ENCODE results near the gene SPNS2. TPM values are rescaled to one million over a fixed set of nuclear protein-coding genes. Genes with fewer than 3 reads are reported as not detected.

SPNS2 gene
- total RNA-seq, 1 experiment from 2014 or later = 0.33 TPM

DNA sequence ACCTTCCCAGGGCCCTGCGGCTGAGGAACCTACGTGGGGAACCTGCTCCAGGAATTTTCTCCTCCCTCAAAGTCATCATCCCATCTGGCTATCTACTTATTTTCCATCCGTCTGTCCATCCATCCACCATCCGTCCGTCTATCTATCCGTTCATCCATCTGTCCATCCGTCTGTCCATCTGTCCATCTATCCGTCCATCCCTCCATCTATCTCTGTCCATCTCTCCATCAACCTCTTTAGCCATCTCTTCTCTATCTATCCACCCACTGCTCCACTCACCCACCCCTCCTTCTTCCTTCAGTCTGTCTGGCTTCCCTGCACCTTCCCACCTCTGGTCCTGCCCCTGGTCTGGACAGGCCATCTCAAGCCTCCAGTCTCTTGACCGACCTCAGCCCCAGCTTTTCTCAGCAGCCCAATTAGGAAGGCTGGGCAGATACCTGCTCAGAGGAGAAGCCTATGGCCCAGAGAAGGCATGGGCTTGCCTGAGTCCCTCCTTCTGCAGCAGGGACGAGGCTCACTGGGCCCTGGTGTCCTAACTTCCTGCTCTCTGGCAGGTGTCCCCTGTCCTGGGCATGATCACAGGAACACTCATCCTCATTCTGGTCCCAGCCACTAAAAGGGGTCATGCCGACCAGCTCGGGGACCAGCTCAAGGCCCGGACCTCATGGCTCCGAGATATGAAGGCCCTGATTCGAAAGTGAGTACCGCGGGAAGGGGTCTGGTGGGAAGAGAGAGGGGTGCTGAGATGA, 33.5 kb downstream of the SPNS2 start:
- DNase-seq = no peak
- Histone ChIP-seq H3K14ac (ENCODE audit: insufficient read depth, low read length) (no peak overlapping the region), H2BK5ac (ENCODE audit: insufficient read length, low read length) (no peak overlapping the region), H3K79me1 (ENCODE audit: insufficient read depth, low read depth, low read length, poor library complexity, severe bottlenecking) (no peaks in the 10 kb centered on the region), H3T11ph (ENCODE audit: low read length) (no peak overlapping the region), H3K23me2 (ENCODE audit: insufficient read length, low read depth, low read length, poor library complexity, severe bottlenecking) (no peaks in the 10 kb centered on the region), H3K4me1 (ENCODE audit: insufficient read depth, low read length) (no peaks in the 10 kb centered on the region; the same call in 1 of the 2 replicates), H3K18ac (ENCODE audit: insufficient read length, low read depth, low read length) (no peak overlapping the region), H3K4me2 (ENCODE audit: insufficient read depth, insufficient read length, low read length) (no peak overlapping the region), H4K91ac (ENCODE audit: insufficient read length, low read depth, low read length) (no peak overlapping the region), H3K9ac (ENCODE audit: extremely low read depth, insufficient read length, low read length) (no peak overlapping the region), H4K5ac (ENCODE audit: insufficient read length, low read depth, low read length) (no peak overlapping the region), H2AFZ (ENCODE audit: low read length) (no peak overlapping the region), H3K9me3 (ENCODE audit: control insufficient read depth, low read depth, low read length) (no peaks in the 10 kb centered on the region), H2BK15ac (ENCODE audit: low read depth, low read length) (no peak overlapping the region), H3K27me3 (ENCODE audit: insufficient read depth, low read length) (peaks cover 3% of the 10 kb centered on the region; the same call in 1 of the 2 replicates), H4K8ac (replicated peaks; ENCODE audit: insufficient read length, low read depth, low read length) (no peak overlapping the region), H3K23ac (ENCODE audit: insufficient read length, low read depth, low read length) (no peak overlapping the region), H4K20me1 (ENCODE audit: control insufficient read depth, insufficient read depth, insufficient read length) (peaks cover under 1% of the 10 kb centered on the region), H2BK20ac (ENCODE audit: low read depth, low read length, poor library complexity, severe bottlenecking) (no peak overlapping the region), H2AK5ac (ENCODE audit: insufficient read length, low read length) (no peak overlapping the region), H3K27ac (ENCODE audit: insufficient read length, low read depth, low read length) (no peak overlapping the region), H2BK120ac (ENCODE audit: low read depth, low read length, poor library complexity, severe bottlenecking) (no peak overlapping the region), H3K56ac (ENCODE audit: insufficient read length, low read depth, low read length) (no peak overlapping the region), H2BK12ac (ENCODE audit: insufficient read length, low read depth, low read length) (no peak overlapping the region), H3K4ac (ENCODE audit: low read depth, low read length) (no peak overlapping the region), H3K79me2 (ENCODE audit: insufficient read depth, low read length) (no peaks in the 10 kb centered on the region)
- no peak overlapping the region for H3K27ac Mint-ChIP-seq
- H3K36me3 Mint-ChIP-seq (ENCODE audit: insufficient read depth in 1 of 3, low read depth in 3 of 3) = peaks cover 0 to 2% (median 0%) of the 10 kb centered on the region in 3 experiments; a peak in 2 of 7 replicates
- H3K4me1 Mint-ChIP-seq = peaks cover 25 to 26% of the 10 kb centered on the region in 2 experiments
- WGBS (ENCODE audit: extremely low coverage, insufficient read length, low lambda C conversion rate) = no CpG with 5 or more reads among the region's 17 CpGs
- TF ChIP-seq, protein P1, sequence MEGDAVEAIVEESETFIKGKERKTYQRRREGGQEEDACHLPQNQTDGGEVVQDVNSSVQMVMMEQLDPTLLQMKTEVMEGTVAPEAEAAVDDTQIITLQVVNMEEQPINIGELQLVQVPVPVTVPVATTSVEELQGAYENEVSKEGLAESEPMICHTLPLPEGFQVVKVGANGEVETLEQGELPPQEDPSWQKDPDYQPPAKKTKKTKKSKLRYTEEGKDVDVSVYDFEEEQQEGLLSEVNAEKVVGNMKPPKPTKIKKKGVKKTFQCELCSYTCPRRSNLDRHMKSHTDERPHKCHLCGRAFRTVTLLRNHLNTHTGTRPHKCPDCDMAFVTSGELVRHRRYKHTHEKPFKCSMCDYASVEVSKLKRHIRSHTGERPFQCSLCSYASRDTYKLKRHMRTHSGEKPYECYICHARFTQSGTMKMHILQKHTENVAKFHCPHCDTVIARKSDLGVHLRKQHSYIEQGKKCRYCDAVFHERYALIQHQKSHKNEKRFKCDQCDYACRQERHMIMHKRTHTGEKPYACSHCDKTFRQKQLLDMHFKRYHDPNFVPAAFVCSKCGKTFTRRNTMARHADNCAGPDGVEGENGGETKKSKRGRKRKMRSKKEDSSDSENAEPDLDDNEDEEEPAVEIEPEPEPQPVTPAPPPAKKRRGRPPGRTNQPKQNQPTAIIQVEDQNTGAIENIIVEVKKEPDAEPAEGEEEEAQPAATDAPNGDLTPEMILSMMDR (conservative IDR thresholded peaks at IDR 0.05) = no peak
- peaks cover 77% of the 10 kb centered on the region for H3K27me3 Mint-ChIP-seq (ENCODE audit: low read depth)
- H3K4me3 Mint-ChIP-seq = no peak overlapping the region
- no peaks in the 10 kb centered on the region for H3K9me3 Mint-ChIP-seq
